GM19351 (cell line): Measurements from ENCODE around the gene EXT2.

Experiments
- ATAC-seq: cut with Tn5 transposase; IDR thresholded peaks from one replicate; pipeline ENCODE4 v1.9.1; 2021; ENCODE audit warnings: mild to moderate bottlenecking, moderate library complexity; ENCODE audit not compliant: unreplicated experiment

Gene EXT2

GRCh38 chr11:44083906-44084305 lies 11.6 kb upstream of the EXT2 start:
- ATAC-seq, result no peak

GRCh38 chr11:44085330-44085729 lies 10.1 kb upstream of the EXT2 start:
- ATAC-seq, result no peak

GRCh38 chr11:44088377-44088776 lies 7.1 kb upstream of the EXT2 start:
- ATAC-seq, result no peak

- no peak for ATAC-seq
These were observed 6.6 kb upstream of the EXT2 start for GRCh38 chr11:44088871-44089270.

- ATAC-seq, result no peak
These were observed 4.9 kb upstream of the EXT2 start for GRCh38 chr11:44090539-44090938.

- ATAC-seq, result no peak
These were observed 1.1 kb upstream of the EXT2 start for GRCh38 chr11:44094260-44094868.

GRCh38 chr11:44096360-44097185 lies 1.1 kb downstream of the EXT2 start:
- ATAC-seq, result no peak

- no peak for ATAC-seq
These were observed 2.3 kb downstream of the EXT2 start for GRCh38 chr11:44097821-44098220.

GRCh38 chr11:44101098-44101497 lies 5.6 kb downstream of the EXT2 start:
- no peak for ATAC-seq

GRCh38 chr11:44104481-44105294 lies 9.2 kb downstream of the EXT2 start:
- ATAC-seq, result no peak

GRCh38 chr11:44108260-44108659 lies 12.8 kb downstream of the EXT2 start:
- ATAC-seq, result no peak

- peak; percentile 99 for ATAC-seq
These were observed 14.8 kb downstream of the EXT2 start for GRCh38 chr11:44110231-44110679.

- no peak for ATAC-seq
These were observed 16.8 kb downstream of the EXT2 start for GRCh38 chr11:44112091-44112821.

GRCh38 chr11:44113018-44113417 lies 17.5 kb downstream of the EXT2 start:
- peak; percentile 41 for ATAC-seq

- no peak for ATAC-seq
These were observed 18.1 kb downstream of the EXT2 start for GRCh38 chr11:44113572-44113971.

GRCh38 chr11:44116234-44116830 lies 20.9 kb downstream of the EXT2 start:
- no peak for ATAC-seq

GRCh38 chr11:44120169-44120568 lies 24.7 kb downstream of the EXT2 start:
- no peak for ATAC-seq

GRCh38 chr11:44125598-44125997 lies 30.1 kb downstream of the EXT2 start:
- no peak for ATAC-seq

GRCh38 chr11:44126304-44126703 lies 30.8 kb downstream of the EXT2 start:
- ATAC-seq, result no peak

GRCh38 chr11:44127130-44127529 lies 31.7 kb downstream of the EXT2 start:
- ATAC-seq, result no peak
